ENCODE data around the gene REXO1.

The REXO1 gene

GRCh38 chr19:1836458-1837221, 11.6 kb downstream of the REXO1 start:
- in situ Hi-C loops (cut with MboI; ENCODE audit: low sequenced_read_pairs): no loop called here

GRCh38 chr19:1833540-1833939, 14.7 kb downstream of the REXO1 start:
- in situ Hi-C loops (cut with MboI; ENCODE audit: low sequenced_read_pairs): no loop called here

GRCh38 chr19:1832046-1832663, 16.1 kb downstream of the REXO1 start:
- in situ Hi-C loops (cut with MboI; ENCODE audit: low sequenced_read_pairs): no loop called here

- in situ Hi-C loops (cut with MboI; ENCODE audit: low sequenced_read_pairs): no loop called here
Observed at GRCh38 chr19:1830978-1831377, 17.3 kb downstream of the REXO1 start.

GRCh38 chr19:1830568-1830967, 17.7 kb downstream of the REXO1 start:
- in situ Hi-C loops (cut with MboI; ENCODE audit: low sequenced_read_pairs): no loop called here

GRCh38 chr19:1829958-1830357, 18.3 kb downstream of the REXO1 start:
- in situ Hi-C loops (cut with MboI; ENCODE audit: low sequenced_read_pairs): no loop called here

GRCh38 chr19:1828279-1829238, 19.7 kb downstream of the REXO1 start:
- in situ Hi-C loops (cut with MboI; ENCODE audit: low sequenced_read_pairs): no loop called here

GRCh38 chr19:1827566-1828278, 20.6 kb downstream of the REXO1 start:
- in situ Hi-C loops (cut with MboI; ENCODE audit: low sequenced_read_pairs): no loop called here

GRCh38 chr19:1826557-1827521, 21.4 kb downstream of the REXO1 start:
- in situ Hi-C loops (cut with MboI; ENCODE audit: low sequenced_read_pairs): no loop called here

- in situ Hi-C loops (cut with MboI; ENCODE audit: low sequenced_read_pairs): no loop called here
Observed at GRCh38 chr19:1825909-1826556, 22.2 kb downstream of the REXO1 start.

- in situ Hi-C loops (cut with MboI; ENCODE audit: low sequenced_read_pairs): no loop called here
Observed at GRCh38 chr19:1824252-1824622, 24.0 kb downstream of the REXO1 start.

GRCh38 chr19:1823539-1824251, 24.6 kb downstream of the REXO1 start:
- in situ Hi-C loops (cut with MboI; ENCODE audit: low sequenced_read_pairs): no loop called here

GRCh38 chr19:1823020-1823419, 25.3 kb downstream of the REXO1 start:
- in situ Hi-C loops (cut with MboI; ENCODE audit: low sequenced_read_pairs): no loop called here

GRCh38 chr19:1822210-1822609, 26.1 kb downstream of the REXO1 start:
- in situ Hi-C loops (cut with MboI; ENCODE audit: low sequenced_read_pairs): no loop called here

- in situ Hi-C loops (cut with MboI; ENCODE audit: low sequenced_read_pairs): loop anchor here (10.0 kb wide), 1 partner anchor 275 kb away; no protein-coding TSS in a partner anchor
Observed at GRCh38 chr19:1819341-1820255, 28.7 kb downstream of the REXO1 start.

GRCh38 chr19:1818549-1819195, 29.6 kb downstream of the REXO1 start:
- in situ Hi-C loops (cut with MboI; ENCODE audit: low sequenced_read_pairs): loop anchor here (10.0 kb wide), 1 partner anchor 274 kb away; no protein-coding TSS in a partner anchor

Data from HL-60/S4 (cell line).